HG03432 (cell line): ENCODE measurements around the gene ZNF101.
"Not testable (repeated sequence)": the region's sequence is repeated elsewhere in the genome, so short reads cannot be mapped to it uniquely, and the experiment has no call there.

ENCODE experiments used
- ATAC-seq: cut with Tn5 transposase; IDR thresholded peaks from one replicate; pipeline ENCODE4 v1.9.1; 2021; ENCODE audit warnings: mild to moderate bottlenecking, moderate library complexity; ENCODE audit not compliant: unreplicated experiment

ZNF101 gene

GRCh38 chr19:19659646-19660245 lies 8.9 kb upstream of the ZNF101 start:
- no peak for ATAC-seq

- no peak for ATAC-seq
These were observed 7.4 kb upstream of the ZNF101 start for GRCh38 chr19:19661141-19661674.

GRCh38 chr19:19661675-19662251 lies 6.9 kb upstream of the ZNF101 start:
- ATAC-seq, result peak; percentile 34

- ATAC-seq, result no peak
These were observed 6.3 kb upstream of the ZNF101 start for GRCh38 chr19:19662344-19662743.

GRCh38 chr19:19662871-19663255 lies 5.8 kb upstream of the ZNF101 start:
- ATAC-seq, result no peak

- ATAC-seq, result peak; percentile 79
These were observed 5.2 kb upstream of the ZNF101 start, which contains the start of gene ATP13A1 for GRCh38 chr19:19663256-19664120. Gene ATP13A1, minus strand, starts transcription at chr19:19663676. Its CDS starts 10 bp downstream, at chr19:19663666.

GRCh38 chr19:19665420-19665948 lies 3.2 kb upstream of the ZNF101 start:
- not testable (repeated sequence) for ATAC-seq

- no peak for ATAC-seq
These were observed 1.5 kb downstream of the ZNF101 start for GRCh38 chr19:19670070-19670551.

GRCh38 chr19:19672816-19673215 lies 4.2 kb downstream of the ZNF101 start:
- no peak for ATAC-seq

GRCh38 chr19:19674315-19674714 lies 5.7 kb downstream of the ZNF101 start:
- ATAC-seq, result no peak

- ATAC-seq, result no peak
These were observed 8.9 kb downstream of the ZNF101 start for GRCh38 chr19:19677579-19677978.

- ATAC-seq, result no peak
These were observed 10.8 kb downstream of the ZNF101 start for GRCh38 chr19:19679176-19680073.

GRCh38 chr19:19686119-19686518 lies 17.5 kb downstream of the ZNF101 start:
- not testable (repeated sequence) for ATAC-seq

- ATAC-seq, result no peak
These were observed 17.9 kb downstream of the ZNF101 start for GRCh38 chr19:19686580-19686979.

GRCh38 chr19:19687090-19687489 lies 18.5 kb downstream of the ZNF101 start:
- ATAC-seq, result no peak

GRCh38 chr19:19689023-19689422 lies 20.4 kb downstream of the ZNF101 start:
- not testable (repeated sequence) for ATAC-seq

- no peak for ATAC-seq
These were observed 23.0 kb downstream of the ZNF101 start for GRCh38 chr19:19691683-19692082.

- ATAC-seq, result no peak
These were observed 27.7 kb downstream of the ZNF101 start for GRCh38 chr19:19696386-19696785.

- ATAC-seq, result no peak
These were observed 28.9 kb downstream of the ZNF101 start for GRCh38 chr19:19697589-19697988.

GRCh38 chr19:19700493-19700892 lies 31.9 kb downstream of the ZNF101 start:
- ATAC-seq, result not testable (repeated sequence)
